H1 (cell line): ENCODE measurements around the gene NOP16. TPM values are rescaled to one million over a fixed set of nuclear protein-coding genes. Genes with fewer than 3 reads are reported as not detected.

Source experiments
- CTCF ChIA-PET: fragments of 300-600 bp; sonication (Branson Sonifier 250); formaldehyde crosslinking; loops from one replicate; lab custom pipeline; 2021; ENCODE audit not compliant: partially characterized antibody; lab: Charles Lee
- POLR2A ChIA-PET: fragments of 300-600 bp; sonication (Branson Sonifier 250); formaldehyde crosslinking; loops from one replicate; lab custom pipeline; 2021; ENCODE audit warnings: inconsistent platforms; ENCODE audit not compliant: partially characterized antibody; lab: Charles Lee
- DNase-seq, 2 experiments: peaks; one replicate each; pipeline versions ENCODE4 v3.0.0 to v3.0.0-alpha.2; 2010 to 2022; ENCODE audit warnings: low spot score in 2 of 2, low read depth in 1 of 2, mixed read lengths in 1 of 2
- FAIRE-seq: peaks from 2 replicates; lab custom pipeline; 2011; peaks lifted over from hg19 to GRCh38; lab: Jason Lieb, UNC
- H2AFZ ChIP-seq: 2 replicates; pipeline ENCODE4 v1.8.1; 2012; ENCODE audit warnings: low read length, inconsistent platforms
- H2AK5ac ChIP-seq: 2 replicates; pipeline ENCODE4 v1.6.1; 2013; ENCODE audit warnings: low read depth, low read length
- H2BK120ac ChIP-seq: replicated peaks from 2 replicates; pipeline ENCODE3; 2013; ENCODE audit warnings: low read depth, low read length, inconsistent platforms
- H2BK12ac ChIP-seq: 2 replicates; pipeline ENCODE4 v1.6.1; 2013; ENCODE audit warnings: low read depth, low read length
- H2BK15ac ChIP-seq: 2 replicates; pipeline ENCODE4 v1.6.1; 2013; ENCODE audit warnings: low read length
- H2BK20ac ChIP-seq: 2 replicates; pipeline ENCODE4 v1.6.1; 2013; ENCODE audit warnings: low read length
- H2BK5ac ChIP-seq: 2 replicates; pipeline ENCODE4 v1.6.1; 2013; ENCODE audit warnings: low read depth, low read length
- H3K14ac ChIP-seq: 2 replicates; pipeline ENCODE4 v1.6.1; 2013; ENCODE audit warnings: inconsistent platforms; ENCODE audit not compliant: insufficient read length
- H3K18ac ChIP-seq: 2 replicates; pipeline ENCODE4 v1.6.1; 2013; ENCODE audit warnings: low read length; ENCODE audit errors: extremely low read depth
- H3K23ac ChIP-seq: 2 replicates; pipeline ENCODE4 v1.6.1; 2013; ENCODE audit warnings: inconsistent platforms; ENCODE audit not compliant: insufficient read length
- H3K23me2 ChIP-seq: 2 replicates; pipeline ENCODE4 v1.6.1; 2013; ENCODE audit warnings: low read depth, low read length
- H3K27ac ChIP-seq: 2 replicates; pipeline ENCODE4 v1.6.1; 2011; ENCODE audit warnings: low read depth, low read length, inconsistent platforms
- H3K27me3 ChIP-seq, 4 experiments: replicated peaks in 1 of 4; 1 replicate in 1 of 4; 2 replicates in 3 of 4; pipeline versions ENCODE4 v1.6.1 to v1.8.1; 2011 to 2013; ENCODE audit warnings: low read length in 3 of 4, mild to moderate bottlenecking in 3 of 4, inconsistent platforms in 2 of 4, mixed read lengths in 2 of 4, moderate library complexity in 1 of 4; ENCODE audit not compliant: control insufficient read depth in 3 of 4, insufficient read depth in 3 of 4; ENCODE audit errors: extremely low read depth in 1 of 4
- H3K36me3 ChIP-seq, 4 experiments: 2 replicates each; pipeline versions ENCODE4 v1.6.1 to v1.8.1; 2011 to 2013; ENCODE audit warnings: mild to moderate bottlenecking in 4 of 4, low read length in 3 of 4, moderate library complexity in 2 of 4, control low read depth in 1 of 4, inconsistent platforms in 1 of 4; ENCODE audit not compliant: insufficient read depth in 4 of 4, control insufficient read depth in 2 of 4
- H3K4ac ChIP-seq: replicated peaks from 2 replicates; pipeline ENCODE3; 2013; ENCODE audit warnings: low read length, low read depth, mixed read lengths, inconsistent platforms; ENCODE audit not compliant: insufficient read length
- H3K4me1 ChIP-seq, 4 experiments: replicated peaks in 1 of 4; 1 replicate in 1 of 4; 2 replicates in 3 of 4; pipeline versions ENCODE4 v1.6.1 to v1.8.1; 2011 to 2013; ENCODE audit warnings: low read length in 3 of 4, inconsistent platforms in 2 of 4, mixed read lengths in 1 of 4; ENCODE audit not compliant: insufficient read depth in 4 of 4, control insufficient read depth in 3 of 4
- H3K4me2 ChIP-seq, 2 experiments: 2 replicates each; pipeline versions ENCODE4 v1.6.1 to v1.8.1; 2011 to 2013; ENCODE audit warnings: low read depth in 2 of 2, low read length in 2 of 2, control low read depth in 1 of 2, inconsistent platforms in 1 of 2, mild to moderate bottlenecking in 1 of 2; ENCODE audit not compliant: insufficient read depth in 1 of 2
- H3K4me3 ChIP-seq, 4 experiments: fragments of 200-600, 300-600 bp in 1 of 4; sonication (generic), shearing (Covaris generic), sonication (Bioruptor Twin) in 1 of 4; 2 replicates each; pipeline versions ENCODE4 v1.5.1 to v1.8.1; 2011 to 2016; ENCODE audit warnings: low read length in 4 of 4, low read depth in 3 of 4, control low read depth in 2 of 4, inconsistent platforms in 2 of 4, mild to moderate bottlenecking in 2 of 4, mixed read lengths in 1 of 4, moderate library complexity in 1 of 4; ENCODE audit not compliant: insufficient read depth in 2 of 4; ENCODE audit errors: extremely low read depth in 1 of 4
- H3K56ac ChIP-seq: replicated peaks from 2 replicates; pipeline ENCODE3; 2013; ENCODE audit warnings: low read depth, mild to moderate bottlenecking, mixed read lengths, low read length, inconsistent platforms; ENCODE audit not compliant: insufficient read length
- H3K79me1 ChIP-seq: 2 replicates; pipeline ENCODE4 v1.6.1; 2013; ENCODE audit warnings: low read depth, low read length, control low read depth
- H3K79me2 ChIP-seq, 2 experiments: 2 replicates each; pipeline versions ENCODE4 v1.6.1 to v1.8.1; 2012 to 2013; ENCODE audit warnings: low read length in 2 of 2, mild to moderate bottlenecking in 2 of 2, inconsistent platforms in 1 of 2; ENCODE audit not compliant: insufficient read depth in 2 of 2, control insufficient read depth in 1 of 2
- H3K9ac ChIP-seq, 4 experiments: replicated peaks in 1 of 4; 1 replicate in 1 of 4; 2 replicates in 3 of 4; pipeline versions ENCODE4 v1.6.1 to v1.8.1; 2011 to 2013; ENCODE audit warnings: low read depth in 3 of 4, low read length in 3 of 4, control low read depth in 2 of 4, mild to moderate bottlenecking in 2 of 4, moderate library complexity in 2 of 4, inconsistent platforms in 1 of 4; ENCODE audit errors: extremely low read depth in 1 of 4
- H3K9me3 ChIP-seq, 2 experiments: 2 replicates each; pipeline versions ENCODE4 v1.6.1 to v1.8.1; 2012 to 2013; ENCODE audit warnings: mild to moderate bottlenecking in 2 of 2, moderate library complexity in 2 of 2, control low read depth in 1 of 2, inconsistent platforms in 1 of 2, low read depth in 1 of 2, low read length in 1 of 2, mixed read lengths in 1 of 2; ENCODE audit not compliant: insufficient read depth in 2 of 2
- H4K20me1 ChIP-seq, 2 experiments: replicated peaks in 1 of 2; 2 replicates each; pipeline versions ENCODE3 to v1.8.1; 2011 to 2013; ENCODE audit warnings: inconsistent platforms in 2 of 2, low read length in 2 of 2, mild to moderate bottlenecking in 1 of 2; ENCODE audit not compliant: insufficient read depth in 2 of 2, control insufficient read depth in 1 of 2
- H4K5ac ChIP-seq: 2 replicates; pipeline ENCODE4 v1.6.1; 2013; ENCODE audit warnings: low read length, low read depth, mixed read lengths, inconsistent platforms; ENCODE audit not compliant: insufficient read length
- H4K8ac ChIP-seq: 2 replicates; pipeline ENCODE4 v1.8.0; 2013; ENCODE audit warnings: mild to moderate bottlenecking, moderate library complexity, low read length, inconsistent platforms; ENCODE audit not compliant: insufficient read depth; ENCODE audit errors: extremely low read depth
- H4K91ac ChIP-seq: replicated peaks from 2 replicates; pipeline ENCODE3; 2013; ENCODE audit warnings: low read length, mixed read lengths, inconsistent platforms; ENCODE audit not compliant: insufficient read length
- ATF3 ChIP-seq: IDR thresholded peaks from 2 replicates; pipeline ENCODE4 v1.6.1; 2011; ENCODE audit warnings: low read depth, mild to moderate bottlenecking, low read length; ENCODE audit not compliant: insufficient read depth
- BACH1 ChIP-seq: IDR thresholded peaks from 2 replicates; pipeline ENCODE4 v1.6.1; 2012; ENCODE audit warnings: low read length, improper control_type of control experiment
- JUND ChIP-seq: IDR thresholded peaks from 2 replicates; pipeline ENCODE4 v1.6.1; 2011; ENCODE audit warnings: mild to moderate bottlenecking, improper control_type of control experiment, low read length
- MAX ChIP-seq: IDR thresholded peaks from 2 replicates; pipeline ENCODE4 v1.6.1; 2012; ENCODE audit warnings: inconsistent platforms
- POLR2A ChIP-seq, 2 experiments: IDR thresholded peaks; 1 replicate in 1 of 2; 2 replicates in 1 of 2; pipeline ENCODE4 v1.6.1; 2011; ENCODE audit warnings: low read depth in 2 of 2, low read length in 2 of 2, mild to moderate bottlenecking in 2 of 2; ENCODE audit errors: control extremely low read depth in 1 of 2
- RBBP5 ChIP-seq: IDR thresholded peaks from 2 replicates; pipeline ENCODE4 v1.7.1; 2012; ENCODE audit warnings: low read depth, mild to moderate bottlenecking, inconsistent platforms, low read length, moderate library complexity, borderline replicate concordance
- SIRT6 ChIP-seq: IDR thresholded peaks from one replicate; pipeline ENCODE4 v1.7.1; 2012; ENCODE audit warnings: low read length, inconsistent platforms
- SP2 ChIP-seq: IDR thresholded peaks from 2 replicates; pipeline ENCODE4 v1.6.1; 2012; ENCODE audit warnings: mild to moderate bottlenecking, low read length, inconsistent platforms
- TBP ChIP-seq: IDR thresholded peaks from 2 replicates; pipeline ENCODE4 v1.6.1; 2011; ENCODE audit warnings: low read depth, low read length, improper control_type of control experiment
- WGBS, 2 experiments: shearing (Covaris generic) in 1 of 2; methylation state at CpG; one replicate each; pipeline versions ENCODE4 v1.1.6 to v1.1.7; 2013 to 2015; ENCODE audit warnings: low lambda C conversion rate in 2 of 2, mixed read lengths in 2 of 2, inconsistent platforms in 1 of 2, low coverage in 1 of 2, missing lambda C conversion rate in 1 of 2; ENCODE audit not compliant: insufficient replicate concordance in 2 of 2, insufficient coverage in 1 of 2, insufficient read length in 1 of 2; ENCODE audit errors: extremely low coverage in 1 of 2, missing lambda C conversion rate in 1 of 2; 5-methylcytosine and 5-hydroxymethylcytosine counted together
- polyA plus RNA-seq, 7 experiments: library from polyadenylated mRNA; depleted of rRNA in 3 of 7; stranded (reverse) in 5 of 7; unstranded in 2 of 7; fragments of >200 nt in 5 of 7; fragments of 200-250 nt in 2 of 7; gene quantifications; 1 replicate in 5 of 7; 2 replicates in 1 of 7; 4 replicates in 1 of 7; pipeline versions ENCODE4 v1.2.1 to v1.2.3, GENCODE V29; 2011 to 2013; ENCODE audit warnings: missing spikeins in 2 of 7, mixed read lengths in 2 of 7
- total RNA-seq: library from RNA; stranded (reverse); fragmentation: NEBNext Ultra II Directional; extraction: Animal tissue kit (Norgen Biotek cat#: 25700); gene quantifications from 2 replicates; pipeline ENCODE4 v1.2.1, GENCODE V29; 2021

The NOP16 gene
- total and polyA plus RNA-seq, 2 of the 8 experiments (the other 6 are each of a cell fraction or from before 2014, with no cell fraction given) = 46.9 to 65.2 TPM

- peak overlapping the region; percentile 61; the same call in 1 of the 2 replicates for H2BK15ac ChIP-seq
- H3K27me3 ChIP-seq = no peaks in the 10 kb centered on the region
- H4K20me1 ChIP-seq = peaks cover 3 to 4% of the 10 kb centered on the region in 2 experiments
- DNase-seq = no peak
- H2BK20ac ChIP-seq = no peak overlapping the region
- peaks cover 0 to 5% (median 1%) of the 10 kb centered on the region in 4 experiments; a peak in 2 of 7 replicates for H3K4me1 ChIP-seq
- WGBS, 2 experiments = 29% methylated on average over 41 of the region's 41 CpGs; no CpG with 5 or more reads in 1 of the 2 experiments
- H3K14ac ChIP-seq = no peak overlapping the region
- no peaks in the 10 kb centered on the region for H3K9me3 ChIP-seq
- 0 out of 2 replicates have a peak overlapping the region, but pooled peaks have one; percentile 81 for H2BK12ac ChIP-seq
- peak overlapping the region; percentile 83 to 91 for H3K4me2 ChIP-seq
- no peak for FAIRE-seq
- peaks cover 9% of the 10 kb centered on the region; the same call in 1 of the 2 replicates for H3K23me2 ChIP-seq
- peak overlapping the region; percentile 71; the same call in 1 of the 2 replicates for H2AFZ ChIP-seq
- H3K36me3 ChIP-seq = peaks cover 11 to 20% (median 12%) of the 10 kb centered on the region in 4 experiments
- H4K8ac ChIP-seq = peak overlapping the region; percentile 76; the same call in 1 of the 2 replicates
- peaks cover 0 to 29% of the 10 kb centered on the region in 2 experiments for H3K79me2 ChIP-seq
- no peak overlapping the region for H2BK120ac ChIP-seq
- peak overlapping the region; percentile 66; the same call in 1 of the 2 replicates for H2AK5ac ChIP-seq
- peaks cover 7% of the 10 kb centered on the region; the same call in 1 of the 2 replicates for H3K79me1 ChIP-seq
- H4K5ac ChIP-seq = no peak overlapping the region
- no peak overlapping the region for H4K91ac ChIP-seq
- peak overlapping the region; percentile 92 to 96 (median 95) for H3K4me3 ChIP-seq
- ChIA-PET CTCF (interaction anchor here (7.9 kb wide), 1 partner anchor 16 kb away, joined by 83 read pairs; no protein-coding TSS in a partner anchor), POLR2A (interaction anchor here (0.8 to 10.2 kb wide), 8 partner anchors 10 to 153 kb away, joined by 3 to 93 read pairs (median 16); partner anchors contain the start of genes FAF2, KIAA1191 and RNF44)
- H3K4ac ChIP-seq = no peak overlapping the region
- H2BK5ac ChIP-seq = peak overlapping the region; percentile 98
- peak overlapping the region; percentile 91 for H3K18ac ChIP-seq
- H3K9ac ChIP-seq = peak overlapping the region; percentile 51 to 93 (median 88)
- peak overlapping the region; percentile 90 for H3K56ac ChIP-seq
- peak overlapping the region; percentile 90 for H3K27ac ChIP-seq
- H3K23ac ChIP-seq = no peak overlapping the region
- TF ChIP-seq POLR2A (IDR thresholded peaks at IDR 0.05; ENCODE audit: control extremely low read depth in 1 of 2, low read depth in 2 of 2, low read length in 2 of 2) = peak; percentile 20 to 85
- no peak for TF ChIP-seq SP2
- TF ChIP-seq MAX = no peak
- 0 out of 2 replicates have a peak, but pooled peaks have one; percentile 19 for TF ChIP-seq RBBP5
- TF ChIP-seq SIRT6 = no peak
- TF ChIP-seq ATF3 = no peak
- TF ChIP-seq JUND = no peak
- TF ChIP-seq BACH1 = no peak
- TF ChIP-seq TBP = no peak; the same call in 1 of the 2 replicates
These were observed 1.0 kb upstream of the NOP16 start for GRCh38 chr5:176389135-176390123.
